PFSK-1 (cell line): ENCODE measurements around the gene CDC37L1.

Source experiments
- TAF1 ChIP-seq: IDR thresholded peaks from 2 replicates; pipeline ENCODE4 v1.6.1; 2012; ENCODE audit warnings: low read length, control low read depth, borderline replicate concordance; ENCODE audit not compliant: insufficient read depth
- TF ChIP-seq, protein P1 (sequence below), 2 experiments: IDR thresholded peaks; 2 replicates each; pipeline versions ENCODE4 v1.6.1 to v1.8.0; 2011 to 2012; ENCODE audit warnings: low read depth in 2 of 2, low read length in 2 of 2, control low read depth in 1 of 2, inconsistent platforms in 1 of 2, mild to moderate bottlenecking in 1 of 2, moderate library complexity in 1 of 2; ENCODE audit not compliant: insufficient read depth in 1 of 2

GRCh38 chr9:4686112-4686511, 6.7 kb downstream of the CDC37L1 start:
- TF ChIP-seq, protein P1, sequence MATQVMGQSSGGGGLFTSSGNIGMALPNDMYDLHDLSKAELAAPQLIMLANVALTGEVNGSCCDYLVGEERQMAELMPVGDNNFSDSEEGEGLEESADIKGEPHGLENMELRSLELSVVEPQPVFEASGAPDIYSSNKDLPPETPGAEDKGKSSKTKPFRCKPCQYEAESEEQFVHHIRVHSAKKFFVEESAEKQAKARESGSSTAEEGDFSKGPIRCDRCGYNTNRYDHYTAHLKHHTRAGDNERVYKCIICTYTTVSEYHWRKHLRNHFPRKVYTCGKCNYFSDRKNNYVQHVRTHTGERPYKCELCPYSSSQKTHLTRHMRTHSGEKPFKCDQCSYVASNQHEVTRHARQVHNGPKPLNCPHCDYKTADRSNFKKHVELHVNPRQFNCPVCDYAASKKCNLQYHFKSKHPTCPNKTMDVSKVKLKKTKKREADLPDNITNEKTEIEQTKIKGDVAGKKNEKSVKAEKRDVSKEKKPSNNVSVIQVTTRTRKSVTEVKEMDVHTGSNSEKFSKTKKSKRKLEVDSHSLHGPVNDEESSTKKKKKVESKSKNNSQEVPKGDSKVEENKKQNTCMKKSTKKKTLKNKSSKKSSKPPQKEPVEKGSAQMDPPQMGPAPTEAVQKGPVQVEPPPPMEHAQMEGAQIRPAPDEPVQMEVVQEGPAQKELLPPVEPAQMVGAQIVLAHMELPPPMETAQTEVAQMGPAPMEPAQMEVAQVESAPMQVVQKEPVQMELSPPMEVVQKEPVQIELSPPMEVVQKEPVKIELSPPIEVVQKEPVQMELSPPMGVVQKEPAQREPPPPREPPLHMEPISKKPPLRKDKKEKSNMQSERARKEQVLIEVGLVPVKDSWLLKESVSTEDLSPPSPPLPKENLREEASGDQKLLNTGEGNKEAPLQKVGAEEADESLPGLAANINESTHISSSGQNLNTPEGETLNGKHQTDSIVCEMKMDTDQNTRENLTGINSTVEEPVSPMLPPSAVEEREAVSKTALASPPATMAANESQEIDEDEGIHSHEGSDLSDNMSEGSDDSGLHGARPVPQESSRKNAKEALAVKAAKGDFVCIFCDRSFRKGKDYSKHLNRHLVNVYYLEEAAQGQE (IDR thresholded peaks at IDR 0.05; ENCODE audit: insufficient read depth in 1 of 2, low read depth in 2 of 2, low read length in 2 of 2): no peak
- TF ChIP-seq TAF1: no peak
